ENCODE results near the gene SLC13A5.
A peak's percentile ranks its signal among the peaks of the same experiment; 100 is the strongest.

Gene SLC13A5

GRCh38 chr17:6713130-6713917 lies at the start of gene SLC13A5:
TSS of gene SLC13A5 (minus strand) at chr17:6713369. CDS start at chr17:6713333, 36 bp downstream.
- no peak within 1 kb of the TSS for H3K27ac ChIP-seq (ENCODE audit: low read length)
- DNase-seq (ENCODE audit: low read depth, low spot score) = no peak
- H3K4me3 ChIP-seq (ENCODE audit: low read length) = peak within 1 kb of the TSS; percentile 59; the same call in 1 of the 2 replicates
- no peaks in the 10 kb centered on the region for H3K36me3 ChIP-seq (ENCODE audit: control insufficient read depth, insufficient read depth, low read length)
- H3K4me1 ChIP-seq (ENCODE audit: control insufficient read depth, insufficient read depth, low read length) = no peaks in the 10 kb centered on the region
- H3K27me3 ChIP-seq (ENCODE audit: control insufficient read depth, insufficient read depth, low read length) = peaks cover 8% of the 10 kb centered on the region; the same call in 1 of the 2 replicates
- WGBS (ENCODE audit: insufficient coverage, insufficient read length) = no CpG with 5 or more reads among the region's 71 CpGs
- H3K9me3 ChIP-seq (ENCODE audit: control insufficient read depth, insufficient read depth, low read length) = no peaks in the 10 kb centered on the region

- WGBS (ENCODE audit: insufficient coverage, insufficient read length) = no CpG with 5 or more reads among the region's 8 CpGs
- Histone ChIP-seq H3K36me3 (ENCODE audit: control insufficient read depth, insufficient read depth, low read length) (no peaks in the 10 kb centered on the region), H3K4me1 (ENCODE audit: control insufficient read depth, insufficient read depth, low read length) (0 out of 2 replicates have a peak, but pooled peaks cover 2% of the 10 kb centered on the region), H3K9me3 (ENCODE audit: control insufficient read depth, insufficient read depth, low read length) (no peaks in the 10 kb centered on the region; the same call in 1 of the 2 replicates), H3K4me3 (ENCODE audit: low read length) (no peak overlapping the region), H3K27me3 (ENCODE audit: control insufficient read depth, insufficient read depth, low read length) (no peaks in the 10 kb centered on the region), H3K27ac (ENCODE audit: low read length) (no peak overlapping the region)
- no peak for DNase-seq (ENCODE audit: low read depth, low spot score)
Observed at GRCh38 chr17:6761779-6762178, 48.6 kb upstream of the SLC13A5 start.

GRCh38 chr17:6757747-6758146 lies 44.6 kb upstream of the SLC13A5 start:
- Histone ChIP-seq H3K27me3 (ENCODE audit: control insufficient read depth, insufficient read depth, low read length) (no peaks in the 10 kb centered on the region), H3K36me3 (ENCODE audit: control insufficient read depth, insufficient read depth, low read length) (no peaks in the 10 kb centered on the region), H3K4me3 (ENCODE audit: low read length) (no peak overlapping the region), H3K4me1 (ENCODE audit: control insufficient read depth, insufficient read depth, low read length) (peaks cover 8% of the 10 kb centered on the region; the same call in 1 of the 2 replicates), H3K27ac (ENCODE audit: low read length) (no peak overlapping the region), H3K9me3 (ENCODE audit: control insufficient read depth, insufficient read depth, low read length) (no peaks in the 10 kb centered on the region; the same call in 1 of the 2 replicates)
- WGBS (ENCODE audit: insufficient coverage, insufficient read length) = no CpG with 5 or more reads among the region's 2 CpGs
- DNase-seq (ENCODE audit: low read depth, low spot score) = no peak

GRCh38 chr17:6756425-6757031 lies 43.4 kb upstream of the SLC13A5 start:
- Histone ChIP-seq H3K36me3 (ENCODE audit: control insufficient read depth, insufficient read depth, low read length) (no peaks in the 10 kb centered on the region), H3K4me3 (ENCODE audit: low read length) (no peak overlapping the region), H3K27ac (ENCODE audit: low read length) (no peak overlapping the region), H3K9me3 (ENCODE audit: control insufficient read depth, insufficient read depth, low read length) (no peaks in the 10 kb centered on the region), H3K4me1 (ENCODE audit: control insufficient read depth, insufficient read depth, low read length) (peaks cover 8% of the 10 kb centered on the region; the same call in 1 of the 2 replicates), H3K27me3 (ENCODE audit: control insufficient read depth, insufficient read depth, low read length) (no peaks in the 10 kb centered on the region)
- WGBS (ENCODE audit: insufficient coverage, insufficient read length) = no CpG with 5 or more reads among the region's 13 CpGs
- DNase-seq (ENCODE audit: low read depth, low spot score) = no peak

GRCh38 chr17:6755731-6756184 lies 42.6 kb upstream of the SLC13A5 start, which contains the start of gene XAF1:
TSS of gene XAF1 (plus strand) at chr17:6756046. CDS start at chr17:6756079, 33 bp downstream.
- Histone ChIP-seq H3K4me3 (ENCODE audit: low read length) (no peak within 1 kb of the TSS), H3K9me3 (ENCODE audit: control insufficient read depth, insufficient read depth, low read length) (no peaks in the 10 kb centered on the region), H3K4me1 (ENCODE audit: control insufficient read depth, insufficient read depth, low read length) (peaks cover 8% of the 10 kb centered on the region; the same call in 1 of the 2 replicates), H3K27ac (ENCODE audit: low read length) (no peak within 1 kb of the TSS), H3K27me3 (ENCODE audit: control insufficient read depth, insufficient read depth, low read length) (no peaks in the 10 kb centered on the region), H3K36me3 (ENCODE audit: control insufficient read depth, insufficient read depth, low read length) (no peaks in the 10 kb centered on the region)
- no CpG with 5 or more reads among the region's 14 CpGs for WGBS (ENCODE audit: insufficient coverage, insufficient read length)
- no peak for DNase-seq (ENCODE audit: low read depth, low spot score)

- WGBS (ENCODE audit: insufficient coverage, insufficient read length) = no CpG with 5 or more reads among the region's 5 CpGs
- Histone ChIP-seq H3K36me3 (ENCODE audit: control insufficient read depth, insufficient read depth, low read length) (no peaks in the 10 kb centered on the region), H3K4me3 (ENCODE audit: low read length) (no peak overlapping the region), H3K4me1 (ENCODE audit: control insufficient read depth, insufficient read depth, low read length) (peaks cover 8% of the 10 kb centered on the region; the same call in 1 of the 2 replicates), H3K9me3 (ENCODE audit: control insufficient read depth, insufficient read depth, low read length) (no peaks in the 10 kb centered on the region), H3K27ac (ENCODE audit: low read length) (no peak overlapping the region), H3K27me3 (ENCODE audit: control insufficient read depth, insufficient read depth, low read length) (no peaks in the 10 kb centered on the region)
- DNase-seq (ENCODE audit: low read depth, low spot score) = no peak
Observed at GRCh38 chr17:6755281-6755680, 42.1 kb upstream of the SLC13A5 start.

- Histone ChIP-seq H3K36me3 (ENCODE audit: control insufficient read depth, insufficient read depth, low read length) (no peaks in the 10 kb centered on the region), H3K27me3 (ENCODE audit: control insufficient read depth, insufficient read depth, low read length) (no peaks in the 10 kb centered on the region), H3K27ac (ENCODE audit: low read length) (no peak overlapping the region), H3K4me3 (ENCODE audit: low read length) (no peak overlapping the region), H3K9me3 (ENCODE audit: control insufficient read depth, insufficient read depth, low read length) (no peaks in the 10 kb centered on the region), H3K4me1 (ENCODE audit: control insufficient read depth, insufficient read depth, low read length) (peaks cover 6% of the 10 kb centered on the region; the same call in 1 of the 2 replicates)
- no CpG with 5 or more reads among the region's 6 CpGs for WGBS (ENCODE audit: insufficient coverage, insufficient read length)
- no peak for DNase-seq (ENCODE audit: low read depth, low spot score)
Observed at GRCh38 chr17:6753546-6753945, 40.4 kb upstream of the SLC13A5 start.

GRCh38 chr17:6753006-6753445 lies 39.9 kb upstream of the SLC13A5 start:
- no peak overlapping the region for H3K4me3 ChIP-seq (ENCODE audit: low read length)
- no peak for DNase-seq (ENCODE audit: low read depth, low spot score)
- H3K9me3 ChIP-seq (ENCODE audit: control insufficient read depth, insufficient read depth, low read length) = no peaks in the 10 kb centered on the region
- H3K27ac ChIP-seq (ENCODE audit: low read length) = no peak overlapping the region
- no peaks in the 10 kb centered on the region for H3K27me3 ChIP-seq (ENCODE audit: control insufficient read depth, insufficient read depth, low read length)
- WGBS (ENCODE audit: insufficient coverage, insufficient read length) = no CpG with 5 or more reads among the region's 9 CpGs
- no peaks in the 10 kb centered on the region for H3K36me3 ChIP-seq (ENCODE audit: control insufficient read depth, insufficient read depth, low read length)
- H3K4me1 ChIP-seq (ENCODE audit: control insufficient read depth, insufficient read depth, low read length) = peaks cover 6% of the 10 kb centered on the region; the same call in 1 of the 2 replicates

GRCh38 chr17:6752068-6752909 lies 39.1 kb upstream of the SLC13A5 start:
- Histone ChIP-seq H3K9me3 (ENCODE audit: control insufficient read depth, insufficient read depth, low read length) (no peaks in the 10 kb centered on the region), H3K4me3 (ENCODE audit: low read length) (no peak overlapping the region), H3K27ac (ENCODE audit: low read length) (no peak overlapping the region), H3K36me3 (ENCODE audit: control insufficient read depth, insufficient read depth, low read length) (no peaks in the 10 kb centered on the region), H3K4me1 (ENCODE audit: control insufficient read depth, insufficient read depth, low read length) (peaks cover 6% of the 10 kb centered on the region; the same call in 1 of the 2 replicates), H3K27me3 (ENCODE audit: control insufficient read depth, insufficient read depth, low read length) (no peaks in the 10 kb centered on the region)
- DNase-seq (ENCODE audit: low read depth, low spot score) = no peak
- WGBS (ENCODE audit: insufficient coverage, insufficient read length) = no CpG with 5 or more reads among the region's 7 CpGs

GRCh38 chr17:6749519-6749918 lies 36.4 kb upstream of the SLC13A5 start:
- no peak overlapping the region for H3K27ac ChIP-seq (ENCODE audit: low read length)
- H3K27me3 ChIP-seq (ENCODE audit: control insufficient read depth, insufficient read depth, low read length) = no peaks in the 10 kb centered on the region
- peaks cover 6% of the 10 kb centered on the region; the same call in 1 of the 2 replicates for H3K4me1 ChIP-seq (ENCODE audit: control insufficient read depth, insufficient read depth, low read length)
- WGBS (ENCODE audit: insufficient coverage, insufficient read length) = no CpG with 5 or more reads among the region's 6 CpGs
- no peak overlapping the region for H3K4me3 ChIP-seq (ENCODE audit: low read length)
- DNase-seq (ENCODE audit: low read depth, low spot score) = no peak
- H3K36me3 ChIP-seq (ENCODE audit: control insufficient read depth, insufficient read depth, low read length) = no peaks in the 10 kb centered on the region
- H3K9me3 ChIP-seq (ENCODE audit: control insufficient read depth, insufficient read depth, low read length) = no peaks in the 10 kb centered on the region

All from iPS DF 6.9 (cell line).